Measurements from ENCODE around the gene NFE2L3.
"Not testable (repeated sequence)": the region's sequence is repeated elsewhere in the genome, so short reads cannot be mapped to it uniquely, and the experiment has no call there.

NFE2L3 gene

GRCh38 chr7:26117142-26117807 is 34.7 kb upstream of the NFE2L3 start:
- TF ChIP-seq CTCF (conservative IDR thresholded peaks at IDR 0.05), result no peak

GRCh38 chr7:26117970-26118369 is 34.0 kb upstream of the NFE2L3 start:
- TF ChIP-seq CTCF (conservative IDR thresholded peaks at IDR 0.05), result no peak
- H3K27ac ChIP-seq, result no peak overlapping the region

More at GRCh38 chr7:26117142-26117807, 34.7 kb upstream of the NFE2L3 start:
- no peak overlapping the region for H3K27ac ChIP-seq

- TF ChIP-seq CTCF (conservative IDR thresholded peaks at IDR 0.05), result no peak
- no peak overlapping the region for H3K27ac ChIP-seq
Observed at GRCh38 chr7:26122745-26123144, 29.3 kb upstream of the NFE2L3 start.

GRCh38 chr7:26124775-26125174 is 27.2 kb upstream of the NFE2L3 start:
- H3K27ac ChIP-seq, result not testable (repeated sequence)

GRCh38 chr7:26127411-26127810 is 24.6 kb upstream of the NFE2L3 start:
- H3K27ac ChIP-seq, result no peak overlapping the region
- no peak for TF ChIP-seq CTCF (conservative IDR thresholded peaks at IDR 0.05)

GRCh38 chr7:26131056-26131589 is 20.9 kb upstream of the NFE2L3 start:
- no peak overlapping the region for H3K27ac ChIP-seq
- no peak for TF ChIP-seq CTCF (conservative IDR thresholded peaks at IDR 0.05)

GRCh38 chr7:26135076-26135475 is 16.9 kb upstream of the NFE2L3 start:
- TF ChIP-seq CTCF (conservative IDR thresholded peaks at IDR 0.05), result no peak
- H3K27ac ChIP-seq, result no peak overlapping the region

GRCh38 chr7:26135551-26135950 is 16.4 kb upstream of the NFE2L3 start:
- no peak overlapping the region for H3K27ac ChIP-seq
- no peak for TF ChIP-seq CTCF (conservative IDR thresholded peaks at IDR 0.05)
